Immature natural killer cell (primary cell): ENCODE measurements around the gene ACTL6B. TPM values are rescaled to one million over a fixed set of nuclear protein-coding genes. Genes with fewer than 3 reads are reported as not detected.
A peak's percentile ranks its signal among the peaks of the same experiment; 100 is the strongest.

Experiments
- DNase-seq, 3 donors: peaks; one replicate each; pipeline ENCODE4 v3.0.0; 2022; ENCODE audit warnings: mixed read lengths in 1 of 3
- H3K27ac Mint-ChIP-seq, 6 donors: one replicate each; pipeline ENCODE4 v1.8.0; 2020; ENCODE audit warnings: mixed read lengths in 6 of 6, mild to moderate bottlenecking in 5 of 6, inconsistent platforms in 4 of 6, moderate library complexity in 3 of 6
- H3K27me3 Mint-ChIP-seq, 3 donors: one replicate each; pipeline ENCODE4 v1.8.0; 2020 to 2021; ENCODE audit warnings: low read depth in 3 of 3, mild to moderate bottlenecking in 3 of 3, mixed read lengths in 3 of 3, moderate library complexity in 3 of 3, inconsistent platforms in 1 of 3
- H3K36me3 Mint-ChIP-seq, 3 donors: one replicate each; pipeline ENCODE4 v1.8.0; 2020; ENCODE audit warnings: mixed read lengths in 3 of 3, inconsistent platforms in 2 of 3, mild to moderate bottlenecking in 2 of 3
- H3K4me1 Mint-ChIP-seq, 2 donors: one replicate each; pipeline ENCODE4 v1.8.0; 2020; ENCODE audit warnings: inconsistent platforms in 2 of 2, mild to moderate bottlenecking in 2 of 2, mixed read lengths in 2 of 2, moderate library complexity in 1 of 2
- H3K4me3 Mint-ChIP-seq, 5 donors: one replicate each; pipeline ENCODE4 v1.8.0; 2020; ENCODE audit warnings: mild to moderate bottlenecking in 5 of 5, mixed read lengths in 5 of 5, inconsistent platforms in 3 of 5, moderate library complexity in 3 of 5
- H3K9me3 Mint-ChIP-seq, 6 donors: one replicate each; pipeline ENCODE4 v1.8.0; 2020; ENCODE audit warnings: mild to moderate bottlenecking in 6 of 6, mixed read lengths in 6 of 6, inconsistent platforms in 4 of 6, moderate library complexity in 3 of 6
- polyA plus RNA-seq, 3 donors: library from polyadenylated mRNA; unstranded; fragments of 300-500 nt; fragmentation: Illumina TruSeq; gene quantifications; one replicate each; pipeline ENCODE4 v1.2.3, GENCODE V29; 2021

The ACTL6B gene
- polyA plus RNA-seq, 3 donors from 2014 or later, result not detected

- Mint-ChIP-seq H3K9me3 (no peaks in the 10 kb centered on the region), H3K27ac (no peak overlapping the region), H3K27me3 (peaks cover under 1 to 6% (median 3%) of the 10 kb centered on the region in 3 donors), H3K4me1 (peaks cover 24 to 36% of the 10 kb centered on the region in 2 donors), H3K4me3 (no peak overlapping the region), H3K36me3 (peaks cover 0 to 5% (median 0%) of the 10 kb centered on the region in 3 donors)
- DNase-seq, result no peak
Measured at GRCh38 chr7:100687751-100688300, 31.6 kb upstream of the ACTL6B start.

DNA sequence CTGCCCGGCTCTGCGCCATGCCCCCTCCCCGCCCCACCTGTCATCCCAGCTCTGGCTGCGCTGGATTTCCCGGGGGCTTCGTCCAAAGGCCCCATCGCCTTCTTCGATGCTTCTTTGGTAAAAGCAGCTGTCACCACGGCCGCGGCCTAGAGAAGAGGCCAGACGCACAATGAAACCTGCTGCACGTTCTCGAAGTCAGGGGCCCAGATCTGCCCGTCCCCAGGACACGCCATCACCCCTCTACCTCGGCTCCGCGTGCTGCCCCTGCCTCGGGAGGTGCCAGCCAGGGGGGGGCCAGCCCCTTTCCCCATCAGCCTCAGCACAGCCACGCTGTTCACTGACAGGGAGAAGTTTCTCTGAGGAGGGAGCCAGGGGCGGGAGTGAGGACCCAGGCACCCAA, 31.0 kb upstream of the ACTL6B start:
- Mint-ChIP-seq H3K4me3 (no peak overlapping the region), H3K27me3 (peaks cover 1 to 6% (median 2%) of the 10 kb centered on the region in 3 donors), H3K9me3 (no peaks in the 10 kb centered on the region), H3K36me3 (peaks cover 0 to 5% (median 0%) of the 10 kb centered on the region in 3 donors), H3K27ac (no peak overlapping the region), H3K4me1 (peaks cover 18 to 30% of the 10 kb centered on the region in 2 donors)
- no peak for DNase-seq

DNA sequence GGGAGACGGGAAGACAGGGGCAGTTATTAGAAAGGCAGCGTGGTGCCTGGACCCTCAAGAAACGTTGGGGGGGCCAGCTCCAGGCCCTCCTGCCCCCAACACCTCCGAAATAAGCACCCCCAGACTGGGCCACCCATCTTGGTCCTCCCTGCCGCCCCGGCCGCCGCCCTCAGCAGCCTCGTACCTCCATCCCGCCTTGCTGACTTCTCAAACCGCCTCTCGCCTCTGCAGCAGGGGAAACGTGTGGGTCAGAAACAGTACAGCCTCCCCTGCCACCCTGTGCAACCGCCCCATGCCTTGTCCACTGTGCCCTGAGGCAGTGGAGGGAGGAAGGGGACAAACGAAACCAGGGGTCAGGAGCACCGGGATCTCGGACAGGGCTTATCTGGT, 30.6 kb upstream of the ACTL6B start:
- Mint-ChIP-seq H3K27ac (no peak overlapping the region), H3K27me3 (peaks cover 0 to 6% (median 1%) of the 10 kb centered on the region in 3 donors), H3K9me3 (no peaks in the 10 kb centered on the region), H3K4me1 (peaks cover 13 to 26% of the 10 kb centered on the region in 2 donors), H3K4me3 (no peak overlapping the region), H3K36me3 (peaks cover 0 to 5% (median 0%) of the 10 kb centered on the region in 3 donors)
- DNase-seq, result no peak

DNA sequence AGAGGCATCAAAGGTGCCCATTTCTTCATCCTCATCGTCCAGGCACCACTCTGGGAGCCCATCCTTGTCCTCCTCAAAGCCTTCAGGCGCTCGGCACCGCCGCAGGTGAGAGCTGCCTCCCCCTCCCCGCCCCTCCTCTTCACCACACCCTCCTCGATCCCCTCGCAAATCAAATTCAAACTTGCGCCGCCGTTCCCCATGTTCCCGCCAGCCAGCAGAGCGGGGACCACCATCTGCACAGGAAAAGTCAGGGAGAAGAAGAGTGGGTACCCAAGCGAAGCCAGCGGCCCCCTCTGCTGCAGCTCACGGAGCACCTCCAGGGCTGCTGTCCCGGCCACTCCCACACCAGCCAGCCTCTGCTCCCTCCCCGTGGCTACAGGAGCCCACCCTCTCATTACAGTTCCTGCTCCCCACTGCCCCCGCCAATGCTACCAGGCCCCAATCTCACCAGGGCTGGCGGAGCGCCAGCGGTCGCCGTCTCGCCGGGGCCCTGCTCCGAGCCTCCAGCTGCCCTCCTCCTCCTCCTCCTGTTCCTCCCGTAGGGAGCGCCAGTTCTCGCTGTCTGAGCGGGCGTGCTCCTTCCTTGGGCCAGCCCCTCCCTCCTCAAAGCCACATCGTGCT, 30.1 kb upstream of the ACTL6B start:
- H3K27me3 Mint-ChIP-seq, result peaks cover 0 to 4% (median 1%) of the 10 kb centered on the region in 3 donors
- H3K27ac Mint-ChIP-seq, result no peak overlapping the region
- peaks cover 12 to 21% of the 10 kb centered on the region in 2 donors for H3K4me1 Mint-ChIP-seq
- no peak for DNase-seq
- peaks cover 0 to 5% (median 0%) of the 10 kb centered on the region in 3 donors for H3K36me3 Mint-ChIP-seq
- no peak overlapping the region for H3K4me3 Mint-ChIP-seq
- H3K9me3 Mint-ChIP-seq, result no peaks in the 10 kb centered on the region

DNA sequence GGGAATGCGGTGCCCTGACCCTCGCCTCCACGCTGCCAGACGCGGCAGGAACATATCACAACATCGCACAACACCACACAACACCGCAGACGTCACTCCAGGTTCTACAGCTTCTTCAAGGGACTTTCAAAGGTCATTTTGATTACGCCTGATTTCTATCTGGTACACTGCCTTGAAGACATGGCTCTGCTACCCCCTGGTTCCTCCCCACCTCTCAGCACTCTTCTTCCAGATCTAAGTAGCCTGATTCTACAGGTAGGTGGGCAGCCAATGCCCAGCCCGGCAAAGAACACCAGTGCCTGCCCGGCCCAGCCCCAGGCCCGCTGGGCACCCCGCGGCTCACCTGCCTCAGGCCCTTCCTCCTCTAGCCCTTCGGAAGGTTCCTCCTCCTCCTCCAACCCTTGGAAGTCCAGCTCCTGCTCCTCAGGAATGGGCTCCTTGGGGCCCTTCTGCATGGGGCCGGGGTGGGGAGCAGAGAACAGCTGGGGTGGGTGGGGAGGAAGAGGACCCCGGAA, 29.4 kb upstream of the ACTL6B start:
- no peak overlapping the region for H3K4me3 Mint-ChIP-seq
- no peak for DNase-seq

DNA sequence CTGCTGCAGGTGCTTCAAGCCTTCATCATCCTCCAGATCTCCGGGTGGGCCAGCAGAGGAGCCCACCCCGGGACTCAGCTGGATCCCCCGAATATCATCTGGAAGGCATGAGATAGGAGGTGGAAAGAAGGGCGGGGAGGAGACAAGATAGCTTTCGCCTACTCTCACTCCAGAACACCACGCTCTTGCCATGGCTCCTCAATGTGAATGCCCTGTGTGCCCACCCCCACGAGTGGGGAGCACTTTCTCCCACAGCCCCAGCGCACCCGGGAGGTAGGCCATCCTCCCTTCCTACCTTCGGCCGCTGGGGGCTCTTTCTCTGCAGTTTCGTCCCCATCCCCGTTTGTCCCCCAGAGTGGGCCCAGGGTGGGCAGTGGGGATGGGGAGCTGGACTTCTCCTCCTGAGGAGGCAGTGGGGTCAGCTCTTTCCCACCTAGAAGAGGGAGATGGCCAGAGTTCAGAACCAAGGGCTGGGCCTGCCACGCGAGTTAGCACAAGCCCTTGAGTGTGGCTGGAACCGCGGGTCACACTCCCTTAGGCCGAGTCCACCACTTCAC, 28.9 kb upstream of the ACTL6B start:
- Mint-ChIP-seq H3K4me1 (peaks cover 15 to 20% of the 10 kb centered on the region in 2 donors), H3K9me3 (no peaks in the 10 kb centered on the region), H3K27me3 (peaks cover 0 to 6% (median 1%) of the 10 kb centered on the region in 3 donors), H3K4me3 (no peak overlapping the region), H3K27ac (peak overlapping the region in 1 of 6 donors; percentile 45), H3K36me3 (peaks cover 0 to 6% (median 0%) of the 10 kb centered on the region in 3 donors)
- no peak for DNase-seq

More for the DNA sequence above, 29.4 kb upstream of the ACTL6B start:
- Mint-ChIP-seq H3K27me3 (peaks cover 0 to 4% (median 1%) of the 10 kb centered on the region in 3 donors), H3K9me3 (no peaks in the 10 kb centered on the region), H3K4me1 (peaks cover 11 to 18% of the 10 kb centered on the region in 2 donors), H3K27ac (peak overlapping the region in 1 of 6 donors; percentile 45), H3K36me3 (peaks cover 0 to 5% (median 0%) of the 10 kb centered on the region in 3 donors)

GRCh38 chr7:100684534-100685042, 28.3 kb upstream of the ACTL6B start:
- DNase-seq, result no peak
- Mint-ChIP-seq H3K27me3 (peaks cover 0 to 6% (median 1%) of the 10 kb centered on the region in 3 donors), H3K36me3 (peaks cover 0 to 9% (median 0%) of the 10 kb centered on the region in 3 donors), H3K9me3 (no peaks in the 10 kb centered on the region), H3K27ac (no peak overlapping the region), H3K4me3 (no peak overlapping the region), H3K4me1 (peaks cover 19% of the 10 kb centered on the region in 2 donors)

DNA sequence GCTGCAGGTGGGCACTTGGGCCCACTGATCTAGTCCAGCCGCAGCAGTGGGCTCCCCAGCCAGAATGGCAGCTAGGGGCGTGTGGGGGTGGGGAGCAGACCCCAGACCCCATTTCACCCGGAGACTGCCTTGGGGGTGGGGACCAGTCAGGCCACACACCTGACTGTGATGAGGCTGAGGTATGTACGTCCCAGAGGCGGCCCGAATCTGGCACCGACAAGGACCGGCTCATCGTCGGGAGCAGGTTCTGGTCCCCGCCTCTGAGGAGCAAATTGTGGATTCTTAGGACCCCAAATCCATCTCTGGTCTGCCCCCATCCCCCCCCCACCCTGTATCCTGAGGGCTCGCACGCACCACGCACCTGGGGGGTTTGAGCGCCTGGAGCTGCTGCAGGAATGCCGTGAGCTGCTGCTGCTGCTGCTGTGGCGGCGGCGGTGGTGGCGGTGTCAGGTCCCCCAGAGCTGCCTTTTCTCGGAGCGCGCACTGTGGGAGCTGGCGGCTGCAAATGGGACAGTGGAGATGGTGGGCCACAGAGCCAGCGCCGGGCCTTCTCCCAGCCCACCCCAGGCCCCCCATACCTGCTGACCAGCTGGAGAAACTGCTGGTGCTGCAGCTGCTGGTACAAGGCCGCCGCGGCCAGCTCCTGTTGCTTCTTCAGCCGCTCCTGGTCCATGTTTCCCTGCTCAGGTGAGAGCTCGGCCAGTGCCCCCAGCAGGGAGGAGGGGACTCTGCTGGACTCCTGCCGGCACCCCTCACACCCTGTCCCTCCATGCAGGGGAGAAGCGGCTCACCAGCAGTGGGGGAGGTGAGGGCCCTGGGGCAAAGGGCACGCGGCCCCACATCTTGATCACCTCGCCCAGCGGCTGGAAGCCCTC, 27.6 kb upstream of the ACTL6B start:
- no peak overlapping the region for H3K4me3 Mint-ChIP-seq
- no peak for DNase-seq
- no peaks in the 10 kb centered on the region for H3K9me3 Mint-ChIP-seq
- peaks cover 0 to 4% (median 1%) of the 10 kb centered on the region in 3 donors for H3K27me3 Mint-ChIP-seq
- peaks cover 0 to 9% (median 0%) of the 10 kb centered on the region in 3 donors for H3K36me3 Mint-ChIP-seq
- H3K4me1 Mint-ChIP-seq, result peaks cover 12 to 20% of the 10 kb centered on the region in 2 donors
- no peak overlapping the region for H3K27ac Mint-ChIP-seq

GRCh38 chr7:100682991-100683658, 26.9 kb upstream of the ACTL6B start:
- Mint-ChIP-seq H3K9me3 (no peaks in the 10 kb centered on the region), H3K36me3 (peaks cover 0 to 12% (median 0%) of the 10 kb centered on the region in 3 donors), H3K27ac (no peak overlapping the region), H3K27me3 (peaks cover 1 to 4% (median 3%) of the 10 kb centered on the region in 3 donors), H3K4me1 (peaks cover 10 to 17% of the 10 kb centered on the region in 2 donors), H3K4me3 (no peak overlapping the region)
- DNase-seq, result no peak

GRCh38 chr7:100682228-100682741, 26.0 kb upstream of the ACTL6B start:
- no peak overlapping the region for H3K4me3 Mint-ChIP-seq
- peaks cover 15 to 18% of the 10 kb centered on the region in 2 donors for H3K4me1 Mint-ChIP-seq
- peaks cover 4 to 5% (median 4%) of the 10 kb centered on the region in 3 donors for H3K27me3 Mint-ChIP-seq
- H3K36me3 Mint-ChIP-seq, result peaks cover 0 to 16% (median 0%) of the 10 kb centered on the region in 3 donors
- no peak overlapping the region for H3K27ac Mint-ChIP-seq
- DNase-seq, result no peak
- no peaks in the 10 kb centered on the region for H3K9me3 Mint-ChIP-seq

DNA sequence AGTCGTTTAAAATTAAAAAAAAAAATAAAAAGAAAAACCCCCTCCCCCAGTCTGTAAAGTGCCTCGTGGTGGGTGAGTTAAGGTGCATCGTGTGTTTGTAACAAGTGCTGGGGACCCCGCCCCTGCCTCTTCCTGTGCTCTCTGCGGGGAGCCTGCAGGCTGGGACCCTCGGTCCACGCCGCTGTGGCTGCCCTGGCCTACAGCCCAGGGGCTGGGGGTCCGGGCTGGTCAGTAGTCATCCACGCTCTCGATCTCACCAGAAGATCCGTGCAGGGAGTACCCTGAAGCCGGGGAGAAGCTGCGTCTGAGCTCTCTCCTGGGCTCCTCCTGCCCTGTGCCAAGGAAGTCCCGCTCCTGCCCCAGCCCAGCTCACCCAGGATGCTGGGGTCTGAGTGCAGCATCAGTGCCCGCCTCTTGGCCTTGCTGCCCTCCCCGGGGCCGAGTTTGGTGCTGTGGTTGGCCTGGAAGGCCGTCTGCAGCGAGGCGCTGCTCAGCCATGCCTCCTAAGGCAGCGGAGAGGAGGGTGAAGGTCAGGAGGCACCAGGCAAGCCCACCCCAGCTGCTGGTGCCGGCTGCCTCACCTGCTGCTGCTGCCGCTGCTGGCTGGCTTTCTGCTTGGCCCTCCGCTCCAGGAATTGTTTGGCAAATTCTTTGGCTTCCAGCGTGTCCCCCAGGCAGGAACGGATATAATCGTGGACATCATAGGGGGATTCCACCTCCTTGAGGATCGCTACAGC, 25.4 kb upstream of the ACTL6B start:
- Mint-ChIP-seq H3K4me1 (peaks cover 15 to 23% of the 10 kb centered on the region in 2 donors), H3K9me3 (no peaks in the 10 kb centered on the region), H3K27ac (peak overlapping the region in 2 of 6 donors; percentile 40 to 55), H3K4me3 (no peak overlapping the region), H3K27me3 (peaks cover 3 to 5% (median 4%) of the 10 kb centered on the region in 3 donors), H3K36me3 (peaks cover 0 to 16% (median 0%) of the 10 kb centered on the region in 3 donors)
- DNase-seq, result no peak
